Mesothelial cell of epicardium (in vitro differentiated cells): ENCODE results near the gene USP1. TPM values are rescaled to one million over a fixed set of nuclear protein-coding genes. Genes with fewer than 3 reads are reported as not detected.

ENCODE experiments used
- DNase-seq, 2 experiments: peaks; one replicate each; pipeline ENCODE4 v3.0.0; 2021; ENCODE audit warnings: low spot score in 2 of 2; ENCODE audit not compliant: unreplicated experiment in 2 of 2
- H3K27ac Mint-ChIP-seq: 2 replicates; pipeline ENCODE4 v1.8.0; 2021; ENCODE audit warnings: mixed read lengths
- H3K27me3 Mint-ChIP-seq: 2 replicates; pipeline ENCODE4 v1.8.0; 2021; ENCODE audit warnings: low read depth, mixed read lengths
- H3K36me3 Mint-ChIP-seq: 2 replicates; pipeline ENCODE4 v1.8.0; 2021; ENCODE audit warnings: mixed read lengths
- H3K4me1 Mint-ChIP-seq: 2 replicates; pipeline ENCODE4 v1.8.0; 2021; ENCODE audit warnings: mixed read lengths
- H3K4me3 Mint-ChIP-seq: 2 replicates; pipeline ENCODE4 v1.8.0; 2021; ENCODE audit warnings: mild to moderate bottlenecking, moderate library complexity, mixed read lengths
- H3K9me3 Mint-ChIP-seq: 2 replicates; pipeline ENCODE4 v1.8.0; 2021; ENCODE audit warnings: mixed read lengths
- CTCF ChIP-seq: fragments of 200-600 bp; sonication (generic); IDR thresholded peaks from one replicate; pipeline ENCODE4 v1.5.0; 2021; ENCODE audit warnings: antibody characterized with exemption; ENCODE audit not compliant: unreplicated experiment
- total RNA-seq: library from RNA; stranded (reverse); gene quantifications from 3 replicates; pipeline ENCODE4 v1.2.1, GENCODE V29; 2021

Gene USP1
- total RNA-seq, 1 donor from 2014 or later: 24.8 TPM

GRCh38 chr1:62394646-62395045 is 42.2 kb upstream of the USP1 start:
- H3K36me3 Mint-ChIP-seq: no peaks in the 10 kb centered on the region
- H3K4me1 Mint-ChIP-seq: peaks cover 16% of the 10 kb centered on the region
- peaks cover 15% of the 10 kb centered on the region for H3K27me3 Mint-ChIP-seq
- TF ChIP-seq CTCF: no peak
- no peak for DNase-seq
- no peak overlapping the region for H3K27ac Mint-ChIP-seq
- no peaks in the 10 kb centered on the region for H3K9me3 Mint-ChIP-seq
- H3K4me3 Mint-ChIP-seq: no peak overlapping the region

- Mint-ChIP-seq H3K9me3 (no peaks in the 10 kb centered on the region), H3K4me3 (no peak overlapping the region), H3K27me3 (peaks cover 15% of the 10 kb centered on the region), H3K36me3 (no peaks in the 10 kb centered on the region), H3K4me1 (peaks cover 10% of the 10 kb centered on the region), H3K27ac (no peak overlapping the region)
- TF ChIP-seq CTCF: no peak
- no peak for DNase-seq
These were observed 41.6 kb upstream of the USP1 start for GRCh38 chr1:62395291-62395690.

- Mint-ChIP-seq H3K9me3 (no peaks in the 10 kb centered on the region), H3K4me1 (no peaks in the 10 kb centered on the region), H3K36me3 (no peaks in the 10 kb centered on the region), H3K27me3 (peaks cover 15% of the 10 kb centered on the region), H3K27ac (no peak overlapping the region), H3K4me3 (no peak overlapping the region)
- DNase-seq: no peak
- no peak for TF ChIP-seq CTCF
These were observed 40.0 kb upstream of the USP1 start for GRCh38 chr1:62396871-62397270.

GRCh38 chr1:62397301-62397700 is 39.5 kb upstream of the USP1 start:
- H3K4me1 Mint-ChIP-seq: no peaks in the 10 kb centered on the region
- H3K27me3 Mint-ChIP-seq: peaks cover 15% of the 10 kb centered on the region
- no peak overlapping the region for H3K4me3 Mint-ChIP-seq

GRCh38 chr1:62398377-62398776 is 38.5 kb upstream of the USP1 start:
- H3K27ac Mint-ChIP-seq: no peak overlapping the region
- no peaks in the 10 kb centered on the region for H3K9me3 Mint-ChIP-seq
- DNase-seq: no peak
- H3K27me3 Mint-ChIP-seq: peaks cover 12% of the 10 kb centered on the region
- H3K36me3 Mint-ChIP-seq: no peaks in the 10 kb centered on the region
- no peak for TF ChIP-seq CTCF
- H3K4me3 Mint-ChIP-seq: no peak overlapping the region
- no peaks in the 10 kb centered on the region for H3K4me1 Mint-ChIP-seq

More at GRCh38 chr1:62397301-62397700, 39.5 kb upstream of the USP1 start:
- no peak for TF ChIP-seq CTCF
- DNase-seq: no peak
- Mint-ChIP-seq H3K36me3 (no peaks in the 10 kb centered on the region), H3K9me3 (no peaks in the 10 kb centered on the region), H3K27ac (no peak overlapping the region)
